Nephron progenitor cell (in vitro differentiated cells): ENCODE data around the gene GRIP1.

Experiments used
- DNase-seq: peaks from one replicate; pipeline ENCODE4 v3.0.0; 2021
- H3K27ac Mint-ChIP-seq: 2 replicates; pipeline ENCODE4 v1.8.0; 2021; ENCODE audit warnings: mild to moderate bottlenecking, moderate library complexity, mixed read lengths
- H3K27me3 Mint-ChIP-seq: 2 replicates; pipeline ENCODE4 v1.8.0; 2021; ENCODE audit warnings: mild to moderate bottlenecking, low read depth, mixed read lengths; ENCODE audit not compliant: poor library complexity
- H3K36me3 Mint-ChIP-seq: 2 replicates; pipeline ENCODE4 v1.8.0; 2021; ENCODE audit warnings: low read depth, mixed read lengths
- H3K4me1 Mint-ChIP-seq: 2 replicates; pipeline ENCODE4 v1.8.0; 2021; ENCODE audit warnings: mixed read lengths
- H3K4me3 Mint-ChIP-seq: 2 replicates; pipeline ENCODE4 v1.8.0; 2021; ENCODE audit warnings: mild to moderate bottlenecking, moderate library complexity, mixed read lengths
- H3K9me3 Mint-ChIP-seq: 2 replicates; pipeline ENCODE4 v1.8.0; 2021; ENCODE audit warnings: mild to moderate bottlenecking, moderate library complexity, mixed read lengths
- TF ChIP-seq, protein P1 (sequence below): fragments of 200-600 bp; sonication (generic); IDR thresholded peaks from 2 replicates; pipeline ENCODE4 v1.5.0; 2021; ENCODE audit warnings: antibody characterized with exemption

The GRIP1 gene, protein sequence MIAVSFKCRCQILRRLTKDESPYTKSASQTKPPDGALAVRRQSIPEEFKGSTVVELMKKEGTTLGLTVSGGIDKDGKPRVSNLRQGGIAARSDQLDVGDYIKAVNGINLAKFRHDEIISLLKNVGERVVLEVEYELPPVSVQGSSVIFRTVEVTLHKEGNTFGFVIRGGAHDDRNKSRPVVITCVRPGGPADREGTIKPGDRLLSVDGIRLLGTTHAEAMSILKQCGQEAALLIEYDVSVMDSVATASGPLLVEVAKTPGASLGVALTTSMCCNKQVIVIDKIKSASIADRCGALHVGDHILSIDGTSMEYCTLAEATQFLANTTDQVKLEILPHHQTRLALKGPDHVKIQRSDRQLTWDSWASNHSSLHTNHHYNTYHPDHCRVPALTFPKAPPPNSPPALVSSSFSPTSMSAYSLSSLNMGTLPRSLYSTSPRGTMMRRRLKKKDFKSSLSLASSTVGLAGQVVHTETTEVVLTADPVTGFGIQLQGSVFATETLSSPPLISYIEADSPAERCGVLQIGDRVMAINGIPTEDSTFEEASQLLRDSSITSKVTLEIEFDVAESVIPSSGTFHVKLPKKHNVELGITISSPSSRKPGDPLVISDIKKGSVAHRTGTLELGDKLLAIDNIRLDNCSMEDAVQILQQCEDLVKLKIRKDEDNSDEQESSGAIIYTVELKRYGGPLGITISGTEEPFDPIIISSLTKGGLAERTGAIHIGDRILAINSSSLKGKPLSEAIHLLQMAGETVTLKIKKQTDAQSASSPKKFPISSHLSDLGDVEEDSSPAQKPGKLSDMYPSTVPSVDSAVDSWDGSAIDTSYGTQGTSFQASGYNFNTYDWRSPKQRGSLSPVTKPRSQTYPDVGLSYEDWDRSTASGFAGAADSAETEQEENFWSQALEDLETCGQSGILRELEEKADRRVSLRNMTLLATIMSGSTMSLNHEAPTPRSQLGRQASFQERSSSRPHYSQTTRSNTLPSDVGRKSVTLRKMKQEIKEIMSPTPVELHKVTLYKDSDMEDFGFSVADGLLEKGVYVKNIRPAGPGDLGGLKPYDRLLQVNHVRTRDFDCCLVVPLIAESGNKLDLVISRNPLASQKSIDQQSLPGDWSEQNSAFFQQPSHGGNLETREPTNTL

DNA sequence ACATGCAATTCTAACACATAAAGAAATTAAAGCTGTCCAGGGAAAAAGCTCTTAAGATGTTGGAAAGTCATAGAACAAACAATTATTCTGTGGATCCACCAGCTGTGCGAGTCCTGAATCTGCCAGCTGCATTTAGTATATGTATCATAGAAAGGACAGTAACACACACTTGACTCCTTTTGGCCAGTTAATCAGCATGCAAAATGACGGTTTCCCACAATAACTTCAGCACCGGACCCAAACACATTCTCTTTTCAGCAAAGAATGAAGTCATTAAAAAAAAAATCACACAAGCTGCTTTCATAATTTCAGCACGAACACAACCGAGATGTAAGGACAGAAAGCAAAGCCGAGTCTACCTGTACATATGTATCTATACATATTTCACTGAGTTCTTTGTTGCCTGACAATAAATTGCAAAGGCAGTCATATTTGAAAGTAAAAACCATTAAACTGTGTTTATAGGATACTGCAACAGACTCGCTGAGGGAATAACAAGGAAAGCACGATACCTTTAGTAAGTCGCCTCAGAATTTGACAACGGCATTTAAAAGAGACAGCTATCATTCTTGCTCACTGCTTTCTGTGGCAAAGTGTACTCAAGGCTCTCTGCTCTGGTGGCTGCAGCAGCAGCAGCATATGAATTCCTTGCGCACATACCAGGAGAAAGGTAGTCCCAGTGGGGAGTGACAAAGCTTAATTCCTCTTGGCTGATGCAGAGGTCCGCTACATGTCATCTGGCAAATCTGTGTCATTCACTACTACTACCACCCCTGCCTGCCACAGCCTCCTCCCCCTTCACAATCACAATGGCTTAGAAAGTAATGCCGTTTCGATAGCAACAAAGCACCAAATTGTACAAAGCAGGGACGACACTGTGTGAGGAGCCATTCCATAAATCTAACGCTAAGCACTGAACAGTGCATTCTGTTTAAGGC, at the start of gene GRIP1:
TSS of gene GRIP1 (minus strand) at position 739 of the 938 bp plus-strand sequence. CDS start at position 567, 172 bp downstream.
- no peak within 1 kb of the TSS for H3K27ac Mint-ChIP-seq
- no peaks in the 10 kb centered on the region for H3K36me3 Mint-ChIP-seq
- DNase-seq = no peak
- H3K4me3 Mint-ChIP-seq = no peak within 1 kb of the TSS
- H3K27me3 Mint-ChIP-seq = no peaks in the 10 kb centered on the region
- TF ChIP-seq, protein P1, sequence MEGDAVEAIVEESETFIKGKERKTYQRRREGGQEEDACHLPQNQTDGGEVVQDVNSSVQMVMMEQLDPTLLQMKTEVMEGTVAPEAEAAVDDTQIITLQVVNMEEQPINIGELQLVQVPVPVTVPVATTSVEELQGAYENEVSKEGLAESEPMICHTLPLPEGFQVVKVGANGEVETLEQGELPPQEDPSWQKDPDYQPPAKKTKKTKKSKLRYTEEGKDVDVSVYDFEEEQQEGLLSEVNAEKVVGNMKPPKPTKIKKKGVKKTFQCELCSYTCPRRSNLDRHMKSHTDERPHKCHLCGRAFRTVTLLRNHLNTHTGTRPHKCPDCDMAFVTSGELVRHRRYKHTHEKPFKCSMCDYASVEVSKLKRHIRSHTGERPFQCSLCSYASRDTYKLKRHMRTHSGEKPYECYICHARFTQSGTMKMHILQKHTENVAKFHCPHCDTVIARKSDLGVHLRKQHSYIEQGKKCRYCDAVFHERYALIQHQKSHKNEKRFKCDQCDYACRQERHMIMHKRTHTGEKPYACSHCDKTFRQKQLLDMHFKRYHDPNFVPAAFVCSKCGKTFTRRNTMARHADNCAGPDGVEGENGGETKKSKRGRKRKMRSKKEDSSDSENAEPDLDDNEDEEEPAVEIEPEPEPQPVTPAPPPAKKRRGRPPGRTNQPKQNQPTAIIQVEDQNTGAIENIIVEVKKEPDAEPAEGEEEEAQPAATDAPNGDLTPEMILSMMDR = no peak
- peaks cover 15% of the 10 kb centered on the region for H3K4me1 Mint-ChIP-seq
- no peaks in the 10 kb centered on the region for H3K9me3 Mint-ChIP-seq

DNA sequence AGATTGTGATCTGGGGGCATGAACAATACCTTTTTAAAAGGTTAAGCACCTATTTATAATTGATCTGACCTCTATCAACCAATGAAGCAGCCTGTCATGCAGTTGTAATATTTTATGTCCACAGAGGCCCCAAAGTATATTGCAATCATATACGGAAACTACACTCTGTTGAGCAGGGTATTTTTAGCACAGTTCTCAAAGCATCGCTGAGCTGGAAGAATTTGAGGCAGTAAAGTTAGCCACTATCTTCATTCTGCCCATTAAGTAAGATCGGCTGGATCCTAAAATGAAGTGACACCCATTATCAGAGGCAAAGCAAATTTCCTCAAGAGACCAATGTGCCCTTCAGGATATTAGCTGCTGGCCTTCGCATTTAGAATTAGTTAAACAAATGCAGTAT, 47.7 kb upstream of the GRIP1 start:
- TF ChIP-seq, protein P1 = no peak
- Mint-ChIP-seq H3K4me1 (peaks cover 14% of the 10 kb centered on the region), H3K27me3 (peaks cover 5% of the 10 kb centered on the region), H3K36me3 (no peaks in the 10 kb centered on the region), H3K27ac (no peak overlapping the region), H3K4me3 (no peak overlapping the region), H3K9me3 (no peaks in the 10 kb centered on the region)
- DNase-seq = no peak

DNA sequence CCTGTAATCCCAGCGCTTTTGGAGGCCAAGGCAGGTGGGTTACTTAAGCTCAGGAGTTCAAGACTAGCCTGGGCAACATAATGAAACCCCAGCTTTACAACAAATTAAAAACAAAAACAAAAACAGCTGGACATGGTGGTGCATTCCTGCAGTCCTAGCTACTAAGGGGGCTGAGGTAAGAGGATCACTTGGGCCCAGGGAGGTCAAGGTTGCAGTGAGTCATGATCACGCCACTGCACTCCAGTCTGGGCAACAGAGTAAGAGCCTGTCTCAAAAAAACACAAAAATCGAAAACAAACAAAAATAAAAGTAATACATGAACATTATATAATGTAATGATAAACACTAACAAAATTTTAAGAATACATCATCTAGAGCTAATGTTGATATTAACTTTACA, 46.2 kb upstream of the GRIP1 start:
- H3K9me3 Mint-ChIP-seq = no peaks in the 10 kb centered on the region
- TF ChIP-seq, protein P1 = no peak
- H3K36me3 Mint-ChIP-seq = no peaks in the 10 kb centered on the region
- peaks cover 5% of the 10 kb centered on the region for H3K27me3 Mint-ChIP-seq
- no peak overlapping the region for H3K27ac Mint-ChIP-seq
- no peak for DNase-seq
- peaks cover 14% of the 10 kb centered on the region for H3K4me1 Mint-ChIP-seq
- no peak overlapping the region for H3K4me3 Mint-ChIP-seq

DNA sequence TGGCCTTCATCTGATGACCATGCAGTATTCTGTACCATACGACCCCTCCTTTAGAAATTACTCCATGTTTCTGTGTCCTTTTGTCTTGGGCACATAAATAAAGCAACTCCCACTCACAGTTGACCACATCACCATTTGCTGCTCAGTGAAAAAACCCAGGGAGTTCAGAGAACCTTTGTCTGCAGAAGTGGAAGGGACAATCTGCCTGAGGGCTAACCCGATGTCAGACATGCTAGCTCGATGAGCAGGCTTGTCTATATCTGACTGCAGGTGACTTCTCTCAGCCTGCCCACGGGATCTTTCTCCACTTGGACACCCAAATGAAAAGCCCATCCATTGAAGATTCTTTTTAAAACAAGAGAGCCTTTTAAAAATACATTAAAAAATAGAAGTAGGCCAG, 45.7 kb upstream of the GRIP1 start:
- no peaks in the 10 kb centered on the region for H3K9me3 Mint-ChIP-seq
- H3K36me3 Mint-ChIP-seq = no peaks in the 10 kb centered on the region
- DNase-seq = no peak
- peak overlapping the region; percentile 4 for H3K27ac Mint-ChIP-seq
- peaks cover 5% of the 10 kb centered on the region for H3K27me3 Mint-ChIP-seq
- H3K4me3 Mint-ChIP-seq = no peak overlapping the region
- peaks cover 14% of the 10 kb centered on the region for H3K4me1 Mint-ChIP-seq
- TF ChIP-seq, protein P1 = no peak

DNA sequence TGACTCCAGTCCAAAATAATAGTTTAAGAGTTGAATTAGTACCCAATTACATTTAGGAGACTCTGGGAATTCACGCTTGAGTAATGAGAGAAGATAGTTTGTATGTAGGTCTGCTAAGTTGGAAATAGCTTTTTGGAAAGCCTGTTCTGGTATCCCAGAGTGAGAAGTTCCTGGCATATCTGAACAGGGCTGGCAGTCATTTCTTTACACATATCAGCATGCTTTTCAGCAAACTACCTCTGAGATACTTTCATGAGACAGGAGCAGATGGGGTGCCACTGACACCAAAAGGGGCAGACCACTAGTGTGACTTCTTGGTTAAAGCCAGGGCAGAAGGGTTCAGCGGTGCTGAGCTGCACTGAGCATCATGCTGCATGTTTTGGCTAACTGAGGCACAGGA, 45.1 kb upstream of the GRIP1 start:
- Mint-ChIP-seq H3K4me3 (no peak overlapping the region), H3K27ac (no peak overlapping the region), H3K27me3 (peaks cover 5% of the 10 kb centered on the region), H3K36me3 (no peaks in the 10 kb centered on the region), H3K4me1 (peaks cover 14% of the 10 kb centered on the region), H3K9me3 (no peaks in the 10 kb centered on the region)
- TF ChIP-seq, protein P1 = no peak
- DNase-seq = no peak
